Spleen (tissue), 11 donors: ENCODE results near the gene KIF21B. TPM values are rescaled to one million over a fixed set of nuclear protein-coding genes. Genes with fewer than 3 reads are reported as not detected.

Source experiments
- DNase-seq: peaks from one replicate; pipeline ENCODE4 v3.0.0-alpha.2; 2020
- H3K27ac ChIP-seq, 8 donors: fragments of 200-600 bp; sonication (generic) in 7 of 8; 1 replicate in 4 of 8; 2 replicates in 4 of 8; pipeline versions ENCODE4 v1.5.0 to v1.8.0; 2016 to 2021; ENCODE audit warnings: inconsistent platforms in 4 of 8, mild to moderate bottlenecking in 4 of 8, moderate library complexity in 1 of 8
- H3K27me3 ChIP-seq, 7 donors: fragments of 200-600 bp; sonication (generic) in 6 of 7; replicated peaks in 1 of 7; 1 replicate in 4 of 7; 2 replicates in 3 of 7; pipeline versions ENCODE4 v1.5.0 to v1.8.0; 2016 to 2021; ENCODE audit warnings: inconsistent platforms in 3 of 7, mild to moderate bottlenecking in 1 of 7
- H3K36me3 ChIP-seq, 6 donors: fragments of 200-600 bp; sonication (generic) in 5 of 6; 1 replicate in 4 of 6; 2 replicates in 2 of 6; pipeline versions ENCODE4 v1.5.0 to v1.8.0; 2016 to 2021; ENCODE audit warnings: inconsistent platforms in 2 of 6
- H3K4me1 ChIP-seq, 6 donors: fragments of 200-600 bp; sonication (generic) in 5 of 6; 1 replicate in 3 of 6; 2 replicates in 3 of 6; pipeline versions ENCODE4 v1.5.0 to v1.8.0; 2016 to 2021; ENCODE audit warnings: inconsistent platforms in 3 of 6
- H3K4me3 ChIP-seq, 8 donors: fragments of 200-600 bp; sonication (generic) in 7 of 8; 1 replicate in 4 of 8; 2 replicates in 4 of 8; pipeline versions ENCODE4 v1.5.0 to v1.8.0; 2016 to 2021; ENCODE audit warnings: inconsistent platforms in 4 of 8, mild to moderate bottlenecking in 4 of 8, moderate library complexity in 2 of 8
- H3K9me3 ChIP-seq, 8 donors: fragments of 200-600 bp; sonication (generic) in 7 of 8; 1 replicate in 4 of 8; 2 replicates in 4 of 8; pipeline versions ENCODE4 v1.5.0 to v1.8.0; 2016 to 2021; ENCODE audit warnings: inconsistent platforms in 4 of 8
- CTCF ChIP-seq, 11 experiments: fragments of 200-600 bp in 7 of 11; fragments of 450-650 bp in 4 of 11; sonication (generic) in 4 of 11; IDR thresholded peaks in 8 of 11; conservative IDR thresholded peaks in 3 of 11; 1 replicate in 7 of 11; 2 replicates in 4 of 11; pipeline versions ENCODE4 v1.4.0 to v1.8.0; 2016 to 2021; ENCODE audit warnings: antibody characterized with exemption in 11 of 11, inconsistent platforms in 4 of 11, mild to moderate bottlenecking in 1 of 11
- POLR2A ChIP-seq, 3 donors: fragments of 450-650 bp; IDR thresholded peaks; one replicate each; pipeline ENCODE4 v1.5.1; 2017; ENCODE audit warnings: antibody characterized with exemption in 3 of 3, mild to moderate bottlenecking in 1 of 3
- POLR2AphosphoS5 ChIP-seq, 3 donors: sonication (generic); formaldehyde crosslinking; IDR thresholded peaks; one replicate each; pipeline ENCODE4 v1.5.1; 2017; ENCODE audit warnings: antibody characterized with exemption in 3 of 3
- WGBS, 5 donors: extraction: QIAGEN DNeasy Blood & Tissue Kit in 3 of 5; methylation state at CpG; one replicate each; pipeline versions ENCODE4 v1.1.5 to v1.1.7; 2013 to 2018; 5-methylcytosine and 5-hydroxymethylcytosine counted together
- intact Hi-C: fragments of 100-400 bp; cut with DNase I; formaldehyde crosslinking; loops from one replicate; pipeline ENCODE4 v1.15.0; 2023; ENCODE audit warnings: low total_unique reads
- polyA plus RNA-seq, 3 donors: library from polyadenylated mRNA; stranded (reverse); fragments of 200-250 nt; gene quantifications; one replicate each; pipeline ENCODE4 v1.2.1, GENCODE V29; 2013
- total RNA-seq, 7 donors: library from RNA; depleted of rRNA in 3 of 7; stranded (reverse); fragments of >200 nt in 3 of 7; fragmentation: NEBNext Ultra II Directional in 4 of 7; extraction: Animal tissue kit (Norgen Biotek cat#: 25700) in 4 of 7; gene quantifications; one replicate each; pipeline versions ENCODE4 v1.1.0 to v1.2.1, GENCODE V29; 2016 to 2021
- donor health status: healthy with polysubstance abuse.
- donor health status: DM: no; HTN: no; CAD: no; lungs with moderate emphysema.
- donor health status: DM: no; HTN: no; CAD: no.
- donor health status: Bipolar disorder and iron deficiency.
- donor health status: healthy.
- donor health status: DM: no; HTN: no; CAD: no.
- donor health status: DM: yes; HTN: yes; CAD: no.

Gene KIF21B
- total and polyA plus RNA-seq, 10 donors: 3.0 to 49.0 (median 28.1) TPM

GRCh38 chr1:201014816-201015200 lies 8.7 kb downstream of the KIF21B start:
- Histone ChIP-seq H3K9me3 (no peaks in the 10 kb centered on the region), H3K27me3 (no peaks in the 10 kb centered on the region), H3K36me3 (peaks cover 0 to 18% (median 0%) of the 10 kb centered on the region in 6 donors), H3K4me3 (no peak overlapping the region), H3K4me1 (peaks cover 51 to 100% (median 89%) of the 10 kb centered on the region in 6 donors), H3K27ac (peak overlapping the region in 4 of 8 donors; percentile 1 to 96 (median 95))
- intact Hi-C loops: no loop called here
- TF ChIP-seq POLR2A (IDR thresholded peaks at IDR 0.05) (no peak), POLR2AphosphoS5 (IDR thresholded peaks at IDR 0.05) (no peak), CTCF (IDR thresholded peaks at IDR 0.05 in 8 of 11, conservative IDR thresholded peaks at IDR 0.05 in 3 of 11) (no peak)
- no peak for DNase-seq
- WGBS, 5 donors: 77 to 88% (median 80%) methylated on average over 3 of the region's 3 CpGs

- Histone ChIP-seq H3K27me3 (no peaks in the 10 kb centered on the region), H3K4me1 (peaks cover 46 to 100% (median 86%) of the 10 kb centered on the region in 6 donors), H3K9me3 (no peaks in the 10 kb centered on the region), H3K36me3 (peaks cover 0 to 22% (median 2%) of the 10 kb centered on the region in 6 donors), H3K27ac (peak overlapping the region in 7 of 8 donors; percentile 14 to 96 (median 62)), H3K4me3 (peak overlapping the region in 1 of 8 donors; percentile 9)
- intact Hi-C loops: no loop called here
- TF ChIP-seq CTCF (IDR thresholded peaks at IDR 0.05 in 8 of 11, conservative IDR thresholded peaks at IDR 0.05 in 3 of 11) (no peak), POLR2AphosphoS5 (IDR thresholded peaks at IDR 0.05) (peak; percentile 46 to 70 (median 68))
- WGBS, 5 donors: 49 to 68% (median 58%) methylated on average over 22 to 33 of the region's 33 CpGs
- DNase-seq: peak; percentile 81
Measured at GRCh38 chr1:201013991-201014815, 9.3 kb downstream of the KIF21B start.

GRCh38 chr1:201013031-201013485 lies 10.5 kb downstream of the KIF21B start:
- no peaks in the 10 kb centered on the region for H3K9me3 ChIP-seq
- peaks cover 0 to 34% (median 9%) of the 10 kb centered on the region in 6 donors for H3K36me3 ChIP-seq
- peak; percentile 85 for DNase-seq
- H3K27me3 ChIP-seq: no peaks in the 10 kb centered on the region
- 28 to 59% (median 43%) methylated on average over 4 of the region's 4 CpGs for WGBS, 5 donors
- TF ChIP-seq POLR2A (IDR thresholded peaks at IDR 0.05) (no peak), POLR2AphosphoS5 (IDR thresholded peaks at IDR 0.05) (peak in 1 of 3 donors; percentile 62)
- H3K27ac ChIP-seq: peak overlapping the region in 7 of 8 donors; percentile 14 to 96 (median 62)
- no peak overlapping the region for H3K4me3 ChIP-seq
- intact Hi-C loops: no loop called here
- H3K4me1 ChIP-seq: peaks cover 39 to 100% (median 76%) of the 10 kb centered on the region in 6 donors

- Histone ChIP-seq H3K4me1 (peaks cover 29 to 92% (median 61%) of the 10 kb centered on the region in 6 donors), H3K27me3 (no peaks in the 10 kb centered on the region), H3K27ac (no peak overlapping the region), H3K36me3 (peaks cover 0 to 38% (median 9%) of the 10 kb centered on the region in 6 donors), H3K9me3 (no peaks in the 10 kb centered on the region), H3K4me3 (no peak overlapping the region)
- 58 to 86% (median 84%) methylated on average over 3 of the region's 3 CpGs for WGBS, 5 donors
- DNase-seq: peak; percentile 66
- TF ChIP-seq CTCF (IDR thresholded peaks at IDR 0.05 in 8 of 11, conservative IDR thresholded peaks at IDR 0.05 in 3 of 11): no peak
- TF ChIP-seq POLR2A (IDR thresholded peaks at IDR 0.05): no peak
- TF ChIP-seq POLR2AphosphoS5 (IDR thresholded peaks at IDR 0.05): no peak
- intact Hi-C loops: no loop called here
Measured at GRCh38 chr1:201011616-201012015, 11.9 kb downstream of the KIF21B start.
